Measurements from ENCODE around the gene NOC2L.

GRCh38 chr1:961132-961669 lies 2.1 kb upstream of the NOC2L start:
- TF ChIP-seq CTCF (IDR thresholded peaks at IDR 0.05), result no peak
- TF ChIP-seq POLR2A (IDR thresholded peaks at IDR 0.05), result no peak
- TF ChIP-seq EP300 (IDR thresholded peaks at IDR 0.05), result no peak

Measured in ovary (tissue), 3 donors.